ENCODE measurements around the gene VAV2. TPM values are rescaled to one million over a fixed set of nuclear protein-coding genes. Genes with fewer than 3 reads are reported as not detected.

The VAV2 gene
- total RNA-seq, 1 experiment from 2014 or later, result 30.7 TPM

- no peak for TF ChIP-seq CTCF (IDR thresholded peaks at IDR 0.05; ENCODE audit: unreplicated experiment)
- Mint-ChIP-seq H3K4me1 (ENCODE audit: low read depth, unreplicated experiment) (peaks cover 23% of the 10 kb centered on the region), H3K27me3 (ENCODE audit: unreplicated experiment) (no peaks in the 10 kb centered on the region), H3K9me3 (ENCODE audit: low read depth, unreplicated experiment) (no peaks in the 10 kb centered on the region), H3K27ac (ENCODE audit: unreplicated experiment) (no peak overlapping the region), H3K36me3 (ENCODE audit: insufficient read depth, unreplicated experiment) (peaks cover 10% of the 10 kb centered on the region), H3K4me3 (ENCODE audit: low read depth, unreplicated experiment) (no peak overlapping the region)
- intact Hi-C loops (cut with micrococcal nuclease; ENCODE audit: unreplicated experiment), result loop anchor here (10.0 kb wide), 1 partner anchor 116 kb away; the partner anchor contains the start of gene VAV2
- DNase-seq, result no peak
- CTCF ChIA-PET, result no interaction called here
- BruUV-seq (replicated peaks), result no TSS peak
Observed at GRCh38 chr9:133878402-133878801, 113.7 kb downstream of the VAV2 start.

GRCh38 chr9:133877967-133878366 is 114.2 kb downstream of the VAV2 start:
- DNase-seq, result no peak
- no peaks in the 10 kb centered on the region for H3K27me3 Mint-ChIP-seq (ENCODE audit: unreplicated experiment)
- TF ChIP-seq CTCF (IDR thresholded peaks at IDR 0.05; ENCODE audit: unreplicated experiment), result no peak
- H3K27ac Mint-ChIP-seq (ENCODE audit: unreplicated experiment), result no peak overlapping the region
- peaks cover 26% of the 10 kb centered on the region for H3K4me1 Mint-ChIP-seq (ENCODE audit: low read depth, unreplicated experiment)
- H3K4me3 Mint-ChIP-seq (ENCODE audit: low read depth, unreplicated experiment), result no peak overlapping the region
- CTCF ChIA-PET, result no interaction called here
- BruUV-seq (replicated peaks), result no TSS peak
- no peaks in the 10 kb centered on the region for H3K9me3 Mint-ChIP-seq (ENCODE audit: low read depth, unreplicated experiment)
- peaks cover 12% of the 10 kb centered on the region for H3K36me3 Mint-ChIP-seq (ENCODE audit: insufficient read depth, unreplicated experiment)
- intact Hi-C loops (cut with micrococcal nuclease; ENCODE audit: unreplicated experiment), result loop anchor here (10.0 kb wide), 1 partner anchor 117 kb away; the partner anchor contains the start of gene VAV2

- intact Hi-C loops (cut with micrococcal nuclease; ENCODE audit: unreplicated experiment), result loop anchor here (10.0 kb wide), 1 partner anchor 117 kb away; the partner anchor contains the start of gene VAV2
- Mint-ChIP-seq H3K9me3 (ENCODE audit: low read depth, unreplicated experiment) (no peaks in the 10 kb centered on the region), H3K27me3 (ENCODE audit: unreplicated experiment) (no peaks in the 10 kb centered on the region), H3K27ac (ENCODE audit: unreplicated experiment) (no peak overlapping the region), H3K4me1 (ENCODE audit: low read depth, unreplicated experiment) (peaks cover 26% of the 10 kb centered on the region), H3K36me3 (ENCODE audit: insufficient read depth, unreplicated experiment) (peaks cover 12% of the 10 kb centered on the region), H3K4me3 (ENCODE audit: low read depth, unreplicated experiment) (no peak overlapping the region)
- BruUV-seq (replicated peaks), result no TSS peak
- no peak for TF ChIP-seq CTCF (IDR thresholded peaks at IDR 0.05; ENCODE audit: unreplicated experiment)
- CTCF ChIA-PET, result no interaction called here
- no peak for DNase-seq
Observed at GRCh38 chr9:133877327-133877726, 114.8 kb downstream of the VAV2 start.

- Mint-ChIP-seq H3K36me3 (ENCODE audit: insufficient read depth, unreplicated experiment) (peaks cover 12% of the 10 kb centered on the region), H3K4me1 (ENCODE audit: low read depth, unreplicated experiment) (peaks cover 26% of the 10 kb centered on the region), H3K9me3 (ENCODE audit: low read depth, unreplicated experiment) (no peaks in the 10 kb centered on the region), H3K27ac (ENCODE audit: unreplicated experiment) (no peak overlapping the region), H3K4me3 (ENCODE audit: low read depth, unreplicated experiment) (no peak overlapping the region), H3K27me3 (ENCODE audit: unreplicated experiment) (no peaks in the 10 kb centered on the region)
- no peak for DNase-seq
- CTCF ChIA-PET, result no interaction called here
- no peak for TF ChIP-seq CTCF (IDR thresholded peaks at IDR 0.05; ENCODE audit: unreplicated experiment)
- intact Hi-C loops (cut with micrococcal nuclease; ENCODE audit: unreplicated experiment), result loop anchor here (10.0 kb wide), 1 partner anchor 118 kb away; the partner anchor contains the start of gene VAV2
- no TSS peak for BruUV-seq (replicated peaks)
Observed at GRCh38 chr9:133876836-133877235, 115.3 kb downstream of the VAV2 start.

Measured in Calu3 (cell line).